DMS79 treated with DMSO at 0.1 percent for 48 hours (cell line): ENCODE measurements around the gene FOXA3.

ENCODE experiments used
- DNase-seq: peaks from one replicate; lab custom pipeline; 2025; lab: John Stamatoyannopoulos, UW

The FOXA3 gene

GRCh38 chr19:45873219-45873772 lies 9.2 kb downstream of the FOXA3 start:
- no peak for DNase-seq

- no peak for DNase-seq
These were observed 10.5 kb downstream of the FOXA3 start for GRCh38 chr19:45874620-45874966.

- DNase-seq, result no peak
These were observed 12.0 kb downstream of the FOXA3 start for GRCh38 chr19:45876161-45876410.

- no peak for DNase-seq
These were observed 12.5 kb downstream of the FOXA3 start for GRCh38 chr19:45876411-45877197.

GRCh38 chr19:45878043-45878794 lies 14.1 kb downstream of the FOXA3 start:
- DNase-seq, result no peak

GRCh38 chr19:45879055-45879454 lies 14.9 kb downstream of the FOXA3 start:
- no peak for DNase-seq

- no peak for DNase-seq
These were observed 15.8 kb downstream of the FOXA3 start for GRCh38 chr19:45879971-45880370.

- DNase-seq, result no peak
These were observed 17.2 kb downstream of the FOXA3 start for GRCh38 chr19:45881082-45881908.

GRCh38 chr19:45881909-45882528 lies 17.9 kb downstream of the FOXA3 start:
- no peak for DNase-seq

GRCh38 chr19:45882652-45883585 lies 18.8 kb downstream of the FOXA3 start:
- DNase-seq, result no peak

- DNase-seq, result no peak
These were observed 19.4 kb downstream of the FOXA3 start for GRCh38 chr19:45883586-45883880.

- no peak for DNase-seq
These were observed 20.0 kb downstream of the FOXA3 start for GRCh38 chr19:45883881-45884681.

- peak; percentile 9 for DNase-seq
These were observed 20.8 kb downstream of the FOXA3 start for GRCh38 chr19:45884682-45885555.

- peak; percentile 84 for DNase-seq
These were observed 21.7 kb downstream of the FOXA3 start, which contains the start of gene IRF2BP1 for GRCh38 chr19:45885556-45886426. Gene IRF2BP1, minus strand, starts transcription at chr19:45886141. Its CDS starts 367 bp downstream, at chr19:45885774.

- DNase-seq, result peak; percentile 87
These were observed 22.5 kb downstream of the FOXA3 start for GRCh38 chr19:45886427-45887199.

GRCh38 chr19:45887200-45887710 lies 23.1 kb downstream of the FOXA3 start:
- no peak for DNase-seq

- DNase-seq, result no peak
These were observed 25.2 kb downstream of the FOXA3 start for GRCh38 chr19:45889210-45889885.
